ENCODE measurements around the gene WDR33. TPM values are rescaled to one million over a fixed set of nuclear protein-coding genes. Genes with fewer than 3 reads are reported as not detected.
A peak's percentile ranks its signal among the peaks of the same experiment; 100 is the strongest.

Gene WDR33
- total and polyA plus RNA-seq, 9 of the 15 experiments (the other 6 are each of a cell fraction or from before 2014, with no cell fraction given) = 24.2 to 57.4 (median 38.4) TPM

GRCh38 chr2:127700527-127701192 lies 110.3 kb downstream of the WDR33 start (continued):
- TF ChIP-seq ZBTB7A (IDR thresholded peaks at IDR 0.05; ENCODE audit: borderline replicate concordance, control insufficient read depth, low read depth, low read length) (no peak), CTBP1 (IDR thresholded peaks at IDR 0.05; ENCODE audit: borderline replicate concordance) (peak; percentile 94), ZSCAN29 (IDR thresholded peaks at IDR 0.05) (no peak), CUX1 (CRISPR knock-in tag; IDR thresholded peaks at IDR 0.05) (peak; percentile 66; the same call in 1 of the 2 replicates), SPI1 (IDR thresholded peaks at IDR 0.05; ENCODE audit: borderline replicate concordance, low read depth, low read length) (0 out of 2 replicates have a peak, but pooled peaks have one; percentile 30), ZNF584 (CRISPR knock-in tag; IDR thresholded peaks at IDR 0.05; ENCODE audit: low read depth) (peak; percentile 59; the same call in 1 of the 2 replicates), RCOR1 (IDR thresholded peaks at IDR 0.05; ENCODE audit: borderline replicate concordance in 1 of 2, low read depth in 2 of 2, low read length in 2 of 2) (peak; percentile 9 to 92; a peak in 3 of 4 replicates), CEBPB (tag; IDR thresholded peaks at IDR 0.05) (peak; percentile 52), ZBTB2 (IDR thresholded peaks at IDR 0.05) (peak; percentile 21; the same call in 1 of the 2 replicates), NFYB (IDR thresholded peaks at IDR 0.05; ENCODE audit: extremely low read depth, insufficient read length) (no peak), ZZZ3 (IDR thresholded peaks at IDR 0.05) (no peak), HNRNPLL (IDR thresholded peaks at IDR 0.05; ENCODE audit: low read depth, low read length, poor library complexity, severe bottlenecking) (no peak), RFX5 (IDR thresholded peaks at IDR 0.05; ENCODE audit: low read depth, low read length) (no peak)
- TF ChIP-seq, protein P1, sequence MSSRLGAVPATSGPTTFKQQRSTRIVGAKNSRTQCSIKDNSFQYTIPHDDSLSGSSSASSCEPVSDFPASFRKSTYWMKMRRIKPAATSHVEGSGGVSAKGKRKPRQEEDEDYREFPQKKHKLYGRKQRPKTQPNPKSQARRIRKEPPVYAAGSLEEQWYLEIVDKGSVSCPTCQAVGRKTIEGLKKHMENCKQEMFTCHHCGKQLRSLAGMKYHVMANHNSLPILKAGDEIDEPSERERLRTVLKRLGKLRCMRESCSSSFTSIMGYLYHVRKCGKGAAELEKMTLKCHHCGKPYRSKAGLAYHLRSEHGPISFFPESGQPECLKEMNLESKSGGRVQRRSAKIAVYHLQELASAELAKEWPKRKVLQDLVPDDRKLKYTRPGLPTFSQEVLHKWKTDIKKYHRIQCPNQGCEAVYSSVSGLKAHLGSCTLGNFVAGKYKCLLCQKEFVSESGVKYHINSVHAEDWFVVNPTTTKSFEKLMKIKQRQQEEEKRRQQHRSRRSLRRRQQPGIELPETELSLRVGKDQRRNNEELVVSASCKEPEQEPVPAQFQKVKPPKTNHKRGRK (tag; IDR thresholded peaks at IDR 0.05) = no peak
- TF ChIP-seq, protein P2, sequence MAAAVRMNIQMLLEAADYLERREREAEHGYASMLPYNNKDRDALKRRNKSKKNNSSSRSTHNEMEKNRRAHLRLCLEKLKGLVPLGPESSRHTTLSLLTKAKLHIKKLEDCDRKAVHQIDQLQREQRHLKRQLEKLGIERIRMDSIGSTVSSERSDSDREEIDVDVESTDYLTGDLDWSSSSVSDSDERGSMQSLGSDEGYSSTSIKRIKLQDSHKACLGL (CRISPR knock-in tag; IDR thresholded peaks at IDR 0.05; ENCODE audit: borderline replicate concordance, poor library complexity, severe bottlenecking) = peak; percentile 76
- TF ChIP-seq, protein P3, sequence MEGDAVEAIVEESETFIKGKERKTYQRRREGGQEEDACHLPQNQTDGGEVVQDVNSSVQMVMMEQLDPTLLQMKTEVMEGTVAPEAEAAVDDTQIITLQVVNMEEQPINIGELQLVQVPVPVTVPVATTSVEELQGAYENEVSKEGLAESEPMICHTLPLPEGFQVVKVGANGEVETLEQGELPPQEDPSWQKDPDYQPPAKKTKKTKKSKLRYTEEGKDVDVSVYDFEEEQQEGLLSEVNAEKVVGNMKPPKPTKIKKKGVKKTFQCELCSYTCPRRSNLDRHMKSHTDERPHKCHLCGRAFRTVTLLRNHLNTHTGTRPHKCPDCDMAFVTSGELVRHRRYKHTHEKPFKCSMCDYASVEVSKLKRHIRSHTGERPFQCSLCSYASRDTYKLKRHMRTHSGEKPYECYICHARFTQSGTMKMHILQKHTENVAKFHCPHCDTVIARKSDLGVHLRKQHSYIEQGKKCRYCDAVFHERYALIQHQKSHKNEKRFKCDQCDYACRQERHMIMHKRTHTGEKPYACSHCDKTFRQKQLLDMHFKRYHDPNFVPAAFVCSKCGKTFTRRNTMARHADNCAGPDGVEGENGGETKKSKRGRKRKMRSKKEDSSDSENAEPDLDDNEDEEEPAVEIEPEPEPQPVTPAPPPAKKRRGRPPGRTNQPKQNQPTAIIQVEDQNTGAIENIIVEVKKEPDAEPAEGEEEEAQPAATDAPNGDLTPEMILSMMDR (IDR thresholded peaks at IDR 0.05 in 2 of 3, conservative IDR thresholded peaks at IDR 0.05 in 1 of 3; ENCODE audit: insufficient read depth in 2 of 3, low read depth in 1 of 3, low read length in 3 of 3) = peak; percentile 29 to 47 (median 32); a peak in 4 of 6 replicates
